Testis (tissue), 3 donors: ENCODE data around the gene CTDSPL. TPM values are rescaled to one million over a fixed set of nuclear protein-coding genes. Genes with fewer than 3 reads are reported as not detected.

Experiments
- DNase-seq: peaks from one replicate; pipeline ENCODE4 v3.0.0-alpha.2; 2019
- H3K27ac ChIP-seq, 2 donors: fragments of 200-600 bp; sonication (generic); one replicate each; pipeline ENCODE4 v1.5.1; 2019
- H3K27me3 ChIP-seq: fragments of 200-600 bp; sonication (generic); one replicate; pipeline ENCODE4 v1.5.1; 2019
- H3K36me3 ChIP-seq: fragments of 200-600 bp; sonication (generic); one replicate; pipeline ENCODE4 v1.5.1; 2017; ENCODE audit warnings: low read depth; ENCODE audit errors: missing control alignments
- H3K4me1 ChIP-seq: fragments of 200-600 bp; sonication (generic); one replicate; pipeline ENCODE4 v1.5.1; 2019
- H3K4me3 ChIP-seq, 2 donors: fragments of 200-600 bp; sonication (generic); one replicate each; pipeline ENCODE4 v1.5.1; 2017 to 2019
- H3K9me3 ChIP-seq: fragments of 200-600 bp; sonication (generic); one replicate; pipeline ENCODE4 v1.5.1; 2017
- POLR2A ChIP-seq: fragments of 450-650 bp; IDR thresholded peaks from one replicate; pipeline ENCODE4 v1.6.1; 2017; ENCODE audit warnings: antibody characterized with exemption, mild to moderate bottlenecking, moderate library complexity
- WGBS, 2 donors: methylation state at CpG; one replicate each; pipeline ENCODE4 v1.1.5; 2018; 5-methylcytosine and 5-hydroxymethylcytosine counted together
- intact Hi-C: fragments of 100-400 bp; cut with DNase I; formaldehyde crosslinking; loops from one replicate; pipeline ENCODE4 v1.15.1; 2023; ENCODE audit warnings: low total_unique reads
- polyA plus RNA-seq: library from polyadenylated mRNA; stranded (reverse); fragments of 350-450 nt; fragmentation: Illumina TruSeq; extraction: RNeasy Lipid Tissue Mini Kit (QIAGEN cat#74804); gene quantifications from one replicate; pipeline ENCODE4 v1.2.3, GENCODE V29; 2014; ENCODE audit warnings: low read depth, low replicate concordance; ENCODE audit not compliant: insufficient read depth
- total RNA-seq, 2 donors: library from RNA; depleted of rRNA; stranded (reverse); fragments of >200 nt; gene quantifications; one replicate each; pipeline ENCODE4 v1.2.3, GENCODE V29; 2016
- TF ChIP-seq, protein P1 (sequence below), 3 experiments: fragments of 450-650 bp in 2 of 3; fragments of 200-600 bp in 1 of 3; sonication (generic) in 1 of 3; IDR thresholded peaks; one replicate each; pipeline ENCODE4 v1.5.1; 2016 to 2019; ENCODE audit warnings: antibody characterized with exemption in 3 of 3, mild to moderate bottlenecking in 2 of 3, moderate library complexity in 1 of 3

CTDSPL gene
- total and polyA plus RNA-seq, 3 donors from 2014 or later = 24.4 to 43.0 (median 32.4) TPM

DNA sequence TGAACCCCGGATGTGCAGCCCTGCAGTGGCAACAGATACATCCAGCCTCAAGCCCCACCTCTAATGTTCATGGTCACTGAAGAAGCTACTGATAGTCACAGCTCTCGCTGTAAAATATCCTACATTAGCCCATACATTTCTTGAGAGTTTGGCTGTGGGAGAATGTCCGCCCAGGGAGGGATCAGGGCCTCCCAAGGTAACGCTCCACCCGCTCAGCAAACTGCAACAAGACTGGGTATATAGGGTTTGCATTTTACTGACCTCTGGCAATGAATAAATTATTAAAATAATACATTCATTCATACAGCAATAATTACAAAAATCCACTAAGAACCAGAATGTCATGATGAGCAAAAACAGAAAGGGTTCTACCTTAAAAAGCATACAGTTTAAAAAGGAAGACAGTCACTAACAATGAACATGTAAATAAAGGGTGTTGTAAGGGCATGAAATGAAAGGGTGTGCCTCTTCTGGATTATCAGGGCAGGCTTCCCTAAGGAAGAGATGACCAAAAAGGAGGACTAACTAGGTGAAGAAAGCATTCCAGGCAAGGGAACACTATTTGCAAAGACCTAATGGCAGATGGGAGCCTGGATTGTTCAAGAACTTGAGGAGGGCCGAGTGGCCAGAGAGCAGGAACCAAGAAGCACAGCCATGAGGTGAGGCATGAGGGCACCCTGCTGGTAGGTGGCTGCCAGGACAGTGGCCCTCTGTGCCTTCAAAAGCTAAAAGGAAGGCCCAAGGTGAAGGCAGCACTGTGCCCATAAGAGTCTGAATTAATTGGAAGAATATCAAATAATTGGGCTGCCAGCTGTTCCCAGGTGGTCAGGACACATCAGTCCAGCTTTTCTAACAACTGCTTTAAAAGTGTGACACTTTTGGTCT, 28.1 kb upstream of the CTDSPL start:
- H3K4me3 ChIP-seq = no peak overlapping the region
- TF ChIP-seq POLR2A = no peak
- TF ChIP-seq, protein P1, sequence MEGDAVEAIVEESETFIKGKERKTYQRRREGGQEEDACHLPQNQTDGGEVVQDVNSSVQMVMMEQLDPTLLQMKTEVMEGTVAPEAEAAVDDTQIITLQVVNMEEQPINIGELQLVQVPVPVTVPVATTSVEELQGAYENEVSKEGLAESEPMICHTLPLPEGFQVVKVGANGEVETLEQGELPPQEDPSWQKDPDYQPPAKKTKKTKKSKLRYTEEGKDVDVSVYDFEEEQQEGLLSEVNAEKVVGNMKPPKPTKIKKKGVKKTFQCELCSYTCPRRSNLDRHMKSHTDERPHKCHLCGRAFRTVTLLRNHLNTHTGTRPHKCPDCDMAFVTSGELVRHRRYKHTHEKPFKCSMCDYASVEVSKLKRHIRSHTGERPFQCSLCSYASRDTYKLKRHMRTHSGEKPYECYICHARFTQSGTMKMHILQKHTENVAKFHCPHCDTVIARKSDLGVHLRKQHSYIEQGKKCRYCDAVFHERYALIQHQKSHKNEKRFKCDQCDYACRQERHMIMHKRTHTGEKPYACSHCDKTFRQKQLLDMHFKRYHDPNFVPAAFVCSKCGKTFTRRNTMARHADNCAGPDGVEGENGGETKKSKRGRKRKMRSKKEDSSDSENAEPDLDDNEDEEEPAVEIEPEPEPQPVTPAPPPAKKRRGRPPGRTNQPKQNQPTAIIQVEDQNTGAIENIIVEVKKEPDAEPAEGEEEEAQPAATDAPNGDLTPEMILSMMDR (IDR thresholded peaks at IDR 0.05) = peak in 2 of 3 experiments; percentile 21 to 25
- intact Hi-C loops = no loop called here
- DNase-seq = peak; percentile 38
- 82 to 89% methylated on average over 6 of the region's 6 CpGs for WGBS, 2 donors
- H3K9me3 ChIP-seq = no peaks in the 10 kb centered on the region
- no peak overlapping the region for H3K27ac ChIP-seq
- no peaks in the 10 kb centered on the region for H3K36me3 ChIP-seq
- no peaks in the 10 kb centered on the region for H3K4me1 ChIP-seq
- no peaks in the 10 kb centered on the region for H3K27me3 ChIP-seq

DNA sequence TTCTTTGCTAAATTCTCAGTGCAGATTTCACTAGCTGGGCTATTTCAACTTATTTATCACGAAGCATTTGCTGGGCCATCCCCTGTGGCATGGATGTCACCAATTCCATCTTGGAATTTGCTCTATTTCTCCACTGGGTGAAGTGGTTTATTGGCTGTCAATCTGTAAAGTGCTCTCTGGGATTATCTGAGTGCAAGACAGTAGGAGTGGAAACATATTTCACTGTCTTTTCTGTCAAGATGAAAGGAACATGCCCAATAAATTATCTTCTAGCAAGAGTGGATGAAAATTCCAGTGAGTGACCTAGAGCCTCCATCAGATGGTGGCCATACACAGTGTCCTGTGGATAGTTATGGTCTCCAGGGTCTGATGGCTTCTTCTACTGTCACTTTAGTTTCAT, 25.1 kb upstream of the CTDSPL start:
- no peaks in the 10 kb centered on the region for H3K9me3 ChIP-seq
- no peaks in the 10 kb centered on the region for H3K36me3 ChIP-seq
- WGBS, 2 donors = 92 to 95% methylated on average over 1 of the region's 1 CpG
- no peak overlapping the region for H3K27ac ChIP-seq
- no peaks in the 10 kb centered on the region for H3K27me3 ChIP-seq
- no peaks in the 10 kb centered on the region for H3K4me1 ChIP-seq
- intact Hi-C loops = no loop called here
- H3K4me3 ChIP-seq = no peak overlapping the region
- TF ChIP-seq, protein P1 (IDR thresholded peaks at IDR 0.05) = no peak
- TF ChIP-seq POLR2A = no peak
- DNase-seq = no peak

DNA sequence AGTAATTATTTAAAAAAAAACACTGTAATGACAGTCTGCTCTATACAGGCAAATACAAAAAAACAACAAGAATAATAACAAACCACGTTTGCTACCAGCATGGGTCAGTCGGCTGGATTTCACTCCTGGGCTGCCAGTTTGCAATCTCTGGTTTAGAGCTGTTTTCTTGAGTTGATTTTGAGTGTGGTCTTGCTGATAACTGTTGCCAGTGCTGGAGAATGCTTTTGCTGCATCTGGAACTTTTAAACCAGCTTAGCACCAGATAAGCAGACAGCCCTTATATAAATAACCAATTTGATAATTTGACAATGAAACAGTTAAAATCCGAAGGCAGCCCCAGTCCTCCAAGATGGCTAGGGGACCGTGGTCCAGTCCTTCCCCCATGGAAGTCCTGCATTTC, 14.0 kb upstream of the CTDSPL start:
- Histone ChIP-seq H3K9me3 (no peaks in the 10 kb centered on the region), H3K27ac (peak overlapping the region in 1 of 2 donors; percentile 19), H3K36me3 (no peaks in the 10 kb centered on the region), H3K4me1 (no peaks in the 10 kb centered on the region), H3K27me3 (no peaks in the 10 kb centered on the region), H3K4me3 (no peak overlapping the region)
- DNase-seq = no peak
- no peak for TF ChIP-seq POLR2A
- TF ChIP-seq, protein P1 (IDR thresholded peaks at IDR 0.05) = no peak
- WGBS, 2 donors = 56 to 59% methylated on average over 4 of the region's 4 CpGs
- intact Hi-C loops = no loop called here

DNA sequence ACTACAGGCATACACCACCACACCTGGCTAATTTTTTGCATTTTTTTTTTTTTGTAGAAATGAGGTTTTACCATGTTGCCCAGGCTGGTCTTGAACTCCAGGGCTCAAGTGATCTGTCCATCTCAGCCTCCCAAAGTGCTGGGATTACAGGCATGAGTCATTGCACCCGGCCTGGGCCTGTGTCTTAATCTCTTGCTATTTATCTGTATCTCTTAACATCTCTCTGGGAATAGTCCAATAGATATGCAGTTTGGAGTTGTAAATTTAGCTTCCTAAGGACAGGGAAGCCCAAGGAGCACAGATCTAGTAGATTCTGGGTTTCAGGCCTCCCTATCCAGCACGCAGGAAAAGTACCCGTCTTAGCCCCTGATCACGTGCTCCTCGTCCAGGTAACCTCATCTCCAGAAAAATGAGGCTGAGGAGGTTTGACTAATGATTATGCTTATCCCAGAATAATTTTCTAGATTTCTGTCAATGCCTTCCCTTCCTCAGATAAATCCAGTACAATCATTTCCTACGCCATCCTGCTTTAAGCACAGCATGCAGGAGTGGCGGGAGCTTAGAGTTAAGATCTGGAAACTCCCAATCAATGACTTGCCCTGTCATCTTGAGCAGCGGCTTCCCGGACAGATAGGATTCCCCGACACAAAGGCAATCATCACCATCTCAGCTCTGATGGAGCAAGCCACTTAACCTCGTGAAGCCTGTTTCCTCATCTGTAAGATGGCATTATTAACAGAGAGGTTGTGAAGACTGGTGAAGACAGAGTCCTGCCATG, 12.3 kb upstream of the CTDSPL start:
- Histone ChIP-seq H3K9me3 (no peaks in the 10 kb centered on the region), H3K4me1 (no peaks in the 10 kb centered on the region), H3K36me3 (no peaks in the 10 kb centered on the region), H3K27ac (no peak overlapping the region), H3K27me3 (no peaks in the 10 kb centered on the region), H3K4me3 (no peak overlapping the region)
- 94% methylated on average over 11 of the region's 11 CpGs for WGBS, 2 donors
- no peak for DNase-seq
- TF ChIP-seq, protein P1 (IDR thresholded peaks at IDR 0.05) = no peak
- no peak for TF ChIP-seq POLR2A
- intact Hi-C loops = no loop called here
